Measurements from ENCODE around the gene MARCHF4.
A peak's percentile ranks its signal among the peaks of the same experiment; 100 is the strongest.

Gene MARCHF4

DNA sequence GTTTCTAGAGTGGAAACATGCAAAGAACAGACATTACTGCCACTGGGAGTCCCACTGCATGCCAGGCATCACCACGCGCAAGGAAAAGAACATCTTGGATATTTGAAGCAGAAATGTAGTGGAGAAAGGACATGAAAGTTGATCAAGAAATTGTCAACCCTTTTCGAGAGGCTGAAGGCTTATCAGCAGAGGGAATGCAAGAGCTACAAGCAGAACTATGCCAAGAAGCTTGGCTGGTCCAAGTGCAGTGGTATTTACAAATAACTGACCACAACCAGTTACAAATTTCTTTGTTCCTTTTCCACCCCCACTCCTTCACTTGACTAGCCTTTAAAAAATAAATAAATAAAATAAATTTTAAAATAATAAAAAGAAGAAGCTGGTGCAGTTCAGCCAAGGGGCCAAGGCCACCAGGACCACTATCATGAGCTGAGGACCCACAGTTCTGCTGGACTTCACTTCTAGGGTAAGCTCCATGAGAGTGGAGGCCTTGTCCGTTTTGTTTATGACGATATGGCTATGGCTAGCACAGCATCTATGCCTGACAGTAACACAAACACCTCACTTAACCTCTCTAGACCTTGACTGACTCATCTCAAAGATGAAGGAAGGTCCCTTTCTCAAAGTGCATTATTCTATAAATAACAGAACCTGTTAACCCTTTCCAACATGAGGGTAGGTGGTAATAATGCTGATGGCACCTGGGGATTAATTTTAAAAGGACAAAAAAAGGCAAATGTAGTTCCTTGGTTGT lies 20.9 kb downstream of the MARCHF4 start:
- peak in 1 of 2 donors; percentile 66 for DNase-seq (ENCODE audit: low read depth in 2 of 2)
- no peak overlapping the region for H3K4me3 ChIP-seq (replicated peaks in 1 of 2; ENCODE audit: low read depth in 2 of 2, low read length in 2 of 2)
- TF ChIP-seq, protein P1, sequence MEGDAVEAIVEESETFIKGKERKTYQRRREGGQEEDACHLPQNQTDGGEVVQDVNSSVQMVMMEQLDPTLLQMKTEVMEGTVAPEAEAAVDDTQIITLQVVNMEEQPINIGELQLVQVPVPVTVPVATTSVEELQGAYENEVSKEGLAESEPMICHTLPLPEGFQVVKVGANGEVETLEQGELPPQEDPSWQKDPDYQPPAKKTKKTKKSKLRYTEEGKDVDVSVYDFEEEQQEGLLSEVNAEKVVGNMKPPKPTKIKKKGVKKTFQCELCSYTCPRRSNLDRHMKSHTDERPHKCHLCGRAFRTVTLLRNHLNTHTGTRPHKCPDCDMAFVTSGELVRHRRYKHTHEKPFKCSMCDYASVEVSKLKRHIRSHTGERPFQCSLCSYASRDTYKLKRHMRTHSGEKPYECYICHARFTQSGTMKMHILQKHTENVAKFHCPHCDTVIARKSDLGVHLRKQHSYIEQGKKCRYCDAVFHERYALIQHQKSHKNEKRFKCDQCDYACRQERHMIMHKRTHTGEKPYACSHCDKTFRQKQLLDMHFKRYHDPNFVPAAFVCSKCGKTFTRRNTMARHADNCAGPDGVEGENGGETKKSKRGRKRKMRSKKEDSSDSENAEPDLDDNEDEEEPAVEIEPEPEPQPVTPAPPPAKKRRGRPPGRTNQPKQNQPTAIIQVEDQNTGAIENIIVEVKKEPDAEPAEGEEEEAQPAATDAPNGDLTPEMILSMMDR (IDR thresholded peaks at IDR 0.05; ENCODE audit: low read depth, low read length) = no peak

DNA sequence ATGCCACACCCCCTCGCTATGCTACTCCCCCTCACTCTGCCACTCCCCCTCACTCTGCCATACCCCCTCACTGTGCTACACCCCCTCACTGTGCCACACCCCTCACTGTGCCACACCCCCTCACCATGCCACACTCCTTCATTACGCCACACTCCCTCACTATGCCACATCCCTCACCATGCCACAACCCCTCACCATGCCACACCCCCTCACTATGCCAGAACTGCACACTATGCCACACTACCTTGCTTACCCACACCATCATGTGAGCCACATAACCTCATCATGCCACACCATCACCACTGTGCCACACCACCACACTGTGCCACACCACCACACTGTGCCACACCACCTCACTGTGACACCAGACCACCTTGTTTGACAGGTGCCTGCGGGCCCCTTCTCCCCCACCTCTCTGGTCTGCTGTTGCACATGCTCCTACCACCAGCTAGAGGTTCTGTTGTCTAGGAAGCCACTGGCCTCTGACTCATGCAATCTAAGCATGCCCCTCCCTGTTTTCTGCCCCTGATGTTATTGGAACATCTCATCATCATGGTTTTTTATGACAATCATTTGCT lies 22.0 kb downstream of the MARCHF4 start:
- no peak overlapping the region for H3K4me3 ChIP-seq (replicated peaks in 1 of 2; ENCODE audit: low read depth in 2 of 2, low read length in 2 of 2)
- TF ChIP-seq, protein P1 (IDR thresholded peaks at IDR 0.05; ENCODE audit: low read depth, low read length) = no peak
- DNase-seq (ENCODE audit: low read depth in 2 of 2) = peak; percentile 19 to 81

DNA sequence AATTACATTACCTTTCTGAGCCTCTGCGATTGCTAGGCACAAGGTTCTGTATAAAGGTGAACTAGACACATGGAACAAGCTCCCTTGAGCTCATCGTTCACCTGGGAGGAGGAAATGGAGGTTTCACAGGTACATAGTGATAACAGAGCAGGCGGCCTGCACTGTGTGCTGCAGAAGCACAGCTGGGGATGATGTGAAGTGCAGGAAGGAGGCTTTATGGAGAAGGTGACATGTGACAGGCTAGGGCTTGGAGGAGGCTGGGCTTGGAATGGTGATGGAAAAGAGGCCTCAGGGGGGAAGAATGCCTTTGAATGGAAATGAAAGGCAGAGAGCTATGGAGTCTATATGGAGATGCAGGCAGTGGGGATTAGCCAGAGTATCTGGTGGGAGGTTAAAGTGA lies 22.9 kb downstream of the MARCHF4 start:
- no peak for DNase-seq (ENCODE audit: low read depth in 2 of 2)
- H3K4me3 ChIP-seq (replicated peaks in 1 of 2; ENCODE audit: low read depth in 2 of 2, low read length in 2 of 2) = no peak overlapping the region
- TF ChIP-seq, protein P1 (IDR thresholded peaks at IDR 0.05; ENCODE audit: low read depth, low read length) = no peak

DNA sequence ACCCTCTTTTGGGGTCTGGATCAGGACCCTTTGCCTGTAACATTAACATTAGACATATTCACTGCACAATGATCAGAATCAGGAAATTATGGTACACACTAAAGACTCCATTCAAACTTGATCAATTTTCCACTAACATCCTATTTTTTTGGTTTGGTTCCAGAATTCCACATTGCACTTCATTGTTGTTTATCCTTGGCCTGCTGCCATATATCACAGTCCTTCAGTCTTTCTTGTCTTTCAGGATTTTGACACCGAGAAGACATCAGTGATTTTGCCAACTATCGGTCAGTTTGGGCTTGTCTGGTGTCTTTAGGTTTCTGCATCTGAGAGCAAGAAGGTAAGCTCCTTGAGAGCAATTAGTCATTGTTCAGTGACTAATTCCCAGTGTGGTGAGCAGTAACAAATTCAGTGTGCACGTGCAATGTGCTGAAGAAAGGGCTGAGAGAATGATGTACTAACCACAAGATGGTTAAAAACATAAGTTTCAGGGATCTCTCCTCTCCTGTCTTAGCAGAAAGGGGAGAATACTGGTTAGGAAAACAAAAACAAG lies 23.5 kb downstream of the MARCHF4 start:
- TF ChIP-seq, protein P1 (IDR thresholded peaks at IDR 0.05; ENCODE audit: low read depth, low read length) = no peak
- no peak overlapping the region for H3K4me3 ChIP-seq (replicated peaks in 1 of 2; ENCODE audit: low read depth in 2 of 2, low read length in 2 of 2)
- peak; percentile 35 to 84 for DNase-seq (ENCODE audit: low read depth in 2 of 2)

DNA sequence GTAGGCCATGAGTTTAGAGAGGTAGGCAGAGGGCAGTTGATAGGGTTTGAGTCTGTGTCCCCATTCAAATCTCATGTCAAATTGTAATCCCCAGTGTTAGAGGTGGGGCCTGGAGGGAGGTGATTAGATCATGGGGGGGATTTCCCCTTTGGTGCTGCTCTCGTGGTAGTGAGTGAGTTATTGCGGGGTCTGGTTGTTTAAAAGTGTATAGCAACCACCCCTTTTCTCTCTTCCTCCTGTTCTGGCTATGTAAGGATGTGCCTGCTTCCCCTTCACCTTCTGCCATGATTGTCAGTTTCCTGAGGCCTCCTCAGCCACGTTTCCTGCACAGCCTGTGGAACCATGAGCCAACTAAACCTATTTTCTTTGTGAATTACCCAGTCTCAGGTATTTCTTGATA lies 25.5 kb downstream of the MARCHF4 start:
- no peak for DNase-seq (ENCODE audit: low read depth in 2 of 2)
- TF ChIP-seq, protein P1 (IDR thresholded peaks at IDR 0.05; ENCODE audit: low read depth, low read length) = no peak

DNA sequence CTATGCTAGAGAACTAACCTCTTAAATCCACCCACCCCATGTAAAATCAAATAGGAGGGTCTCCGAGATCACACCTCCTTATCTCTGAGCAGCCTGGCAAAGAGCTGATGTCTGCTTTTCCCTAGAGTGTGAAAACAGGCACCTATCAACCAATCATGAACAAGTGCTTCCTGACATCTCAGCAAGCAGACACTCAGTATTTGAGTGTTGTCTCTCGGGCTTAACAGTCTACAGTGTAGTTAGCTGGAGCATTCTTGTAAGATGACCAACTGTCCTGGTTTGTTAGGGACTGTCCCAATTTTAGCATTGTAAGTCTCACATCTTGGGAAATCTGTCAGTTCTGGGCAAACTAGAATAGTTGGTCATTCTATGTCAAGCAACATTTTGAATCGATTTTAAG lies 26.4 kb downstream of the MARCHF4 start:
- TF ChIP-seq, protein P1 (IDR thresholded peaks at IDR 0.05; ENCODE audit: low read depth, low read length) = no peak
- peak in 1 of 2 donors; percentile 38 for DNase-seq (ENCODE audit: low read depth in 2 of 2)

More for the DNA sequence above, 25.5 kb downstream of the MARCHF4 start:
- no peak overlapping the region for H3K4me3 ChIP-seq (replicated peaks in 1 of 2; ENCODE audit: low read depth in 2 of 2, low read length in 2 of 2)

More for the DNA sequence above, 26.4 kb downstream of the MARCHF4 start:
- no peak overlapping the region for H3K4me3 ChIP-seq (replicated peaks in 1 of 2; ENCODE audit: low read depth in 2 of 2, low read length in 2 of 2)
